HTERT RPE-1 (cell line): ENCODE measurements around the gene CHMP2A.
"Not testable (repeated sequence)": the region's sequence is repeated elsewhere in the genome, so short reads cannot be mapped to it uniquely, and the experiment has no call there.

Experiments used
- in situ Hi-C: fragments of 300-500 bp; cut with MboI; formaldehyde crosslinking; loops from 4 replicates; pipeline ENCODE4 v1.14.3; 2020; ENCODE audit warnings: low sequenced_read_pairs

The CHMP2A gene

GRCh38 chr19:58554494-58555368 lies at the start of gene CHMP2A:
TSS of gene CHMP2A (minus strand) at chr19:58555105. CDS start at chr19:58554212, 893 bp downstream.
- in situ Hi-C loops = no loop called here

DNA sequence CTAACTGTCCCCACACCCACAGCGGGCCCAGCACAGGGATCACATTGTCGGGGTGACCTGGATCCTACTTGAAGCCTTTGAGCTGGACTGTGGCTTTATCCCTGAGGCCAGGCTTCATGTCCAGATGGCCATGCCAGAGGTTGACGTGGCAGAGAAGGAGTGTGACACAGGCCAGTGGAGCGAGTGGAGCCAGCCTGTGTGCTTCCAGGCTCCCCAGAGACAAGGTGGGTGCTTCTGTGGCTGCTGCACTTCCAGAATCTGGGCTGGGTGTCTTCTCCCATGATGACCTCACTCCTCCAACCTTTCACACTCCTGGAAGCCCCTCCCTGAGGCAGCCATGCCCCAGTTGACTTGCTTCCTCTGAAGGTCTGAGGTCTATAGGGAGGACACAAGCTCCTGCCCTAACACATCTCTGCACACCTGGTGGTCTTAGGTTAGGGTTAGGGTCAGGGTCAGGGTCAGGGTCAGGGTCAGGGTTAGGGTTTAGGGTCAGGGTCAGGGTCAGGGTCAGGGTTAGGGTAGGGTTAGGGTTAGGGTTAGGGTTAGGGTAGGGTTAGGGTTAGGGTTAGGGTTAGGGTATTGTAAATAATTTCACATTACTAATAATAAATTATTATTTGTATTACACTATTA lies 31.3 kb upstream of the CHMP2A start:
- in situ Hi-C loops = no loop called here

GRCh38 chr19:58585442-58586132 lies 30.7 kb upstream of the CHMP2A start:
- in situ Hi-C loops = no loop called here

DNA sequence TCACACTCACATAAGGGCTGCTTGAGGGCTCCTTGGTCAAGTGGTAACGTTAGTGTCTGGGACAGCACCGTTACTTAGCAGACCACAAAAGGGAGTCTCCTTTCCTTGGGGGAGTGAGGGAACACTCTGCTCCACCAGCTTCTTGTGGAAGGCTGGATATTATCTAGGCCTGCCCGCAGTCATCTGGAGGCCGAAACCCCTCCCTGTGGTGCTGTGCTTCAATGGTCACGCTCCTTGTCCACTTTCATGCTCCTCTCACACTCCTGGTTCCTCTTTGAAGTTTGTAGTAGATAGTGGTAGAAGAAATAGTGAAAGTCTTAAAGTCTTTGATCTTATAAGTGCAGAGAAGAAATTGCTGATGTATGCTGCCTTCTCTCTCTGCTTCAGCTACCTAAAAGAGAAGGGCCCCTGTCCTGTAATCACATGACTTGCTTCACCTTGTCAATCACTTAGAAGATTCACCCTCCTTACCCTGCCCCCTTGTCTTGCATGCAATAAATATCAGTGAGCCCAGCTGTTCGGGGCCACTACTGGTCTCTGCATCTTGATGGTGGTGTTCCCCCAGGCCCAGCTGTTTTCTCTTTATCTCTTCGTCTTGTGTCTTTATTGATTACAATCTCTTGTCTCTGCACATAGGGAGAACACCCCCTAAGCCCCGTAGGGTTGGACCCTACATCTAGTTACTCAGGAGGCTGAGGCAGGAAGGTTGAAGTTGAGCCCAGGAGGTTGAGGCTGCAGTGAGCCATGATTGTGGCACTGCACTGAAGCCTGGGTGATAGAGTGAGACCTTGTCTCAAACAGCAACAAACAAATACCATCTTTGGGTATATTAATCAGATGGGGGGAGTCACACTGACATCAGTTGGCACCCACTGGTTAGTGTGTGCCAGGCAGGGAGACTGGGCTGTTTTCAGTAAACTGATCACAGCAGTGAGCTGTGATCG lies 29.9 kb upstream of the CHMP2A start:
- in situ Hi-C loops = no loop called here

DNA sequence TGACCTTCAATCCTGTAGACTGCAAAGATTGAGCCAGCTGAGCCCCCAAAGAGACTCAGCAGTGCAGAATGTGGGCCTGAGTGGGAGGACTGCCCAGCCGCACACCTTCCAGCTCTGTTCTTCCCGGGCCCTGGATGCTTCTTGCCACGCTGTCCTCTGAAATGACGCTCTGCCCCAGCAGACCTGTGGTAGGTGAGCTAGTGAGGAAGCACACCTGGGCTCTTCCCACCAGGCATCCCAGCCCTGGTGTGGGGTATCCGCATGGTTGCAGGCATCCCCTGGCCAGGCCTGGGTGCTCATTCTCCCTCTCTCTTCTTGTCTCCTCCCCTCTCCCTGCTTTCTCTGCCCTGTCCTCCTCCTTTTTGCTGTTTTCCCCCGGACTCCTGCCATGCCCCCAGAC lies 28.1 kb upstream of the CHMP2A start:
- in situ Hi-C loops = no loop called here

- in situ Hi-C loops = no loop called here
Measured at GRCh38 chr19:58581227-58582141, 26.6 kb upstream of the CHMP2A start.

DNA sequence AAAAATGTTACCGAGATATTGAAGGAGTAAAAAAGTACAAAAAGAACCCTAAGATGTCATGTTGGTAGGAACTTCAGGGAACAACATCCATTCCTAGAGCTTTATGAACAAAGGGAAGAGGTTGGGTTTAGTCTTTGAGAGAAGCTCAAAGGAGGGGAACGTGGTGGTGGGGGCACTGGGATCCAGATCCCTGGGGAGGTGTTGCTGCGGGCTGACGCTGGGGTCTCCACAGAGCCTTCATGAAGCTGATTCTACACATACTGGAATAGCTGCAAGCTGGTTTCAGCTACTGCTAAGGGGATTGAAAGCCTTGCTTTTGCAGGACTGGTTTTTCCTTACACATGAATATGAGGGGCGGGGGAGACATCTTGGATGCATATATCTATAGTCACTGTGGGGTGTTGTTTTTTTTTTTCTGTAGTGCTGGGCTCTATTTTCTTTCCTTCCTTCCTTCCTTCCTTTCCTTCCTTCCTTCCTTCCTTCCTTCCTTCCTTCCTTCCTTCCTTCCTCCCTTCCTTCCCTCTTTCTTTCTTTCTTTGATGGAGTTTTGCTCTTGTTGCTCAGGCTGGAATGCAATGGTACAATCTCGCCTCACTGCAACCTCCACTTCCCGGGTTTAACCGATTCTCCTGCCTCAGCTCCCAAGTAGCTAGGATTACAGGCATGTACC lies 24.7 kb upstream of the CHMP2A start:
- in situ Hi-C loops = no loop called here

DNA sequence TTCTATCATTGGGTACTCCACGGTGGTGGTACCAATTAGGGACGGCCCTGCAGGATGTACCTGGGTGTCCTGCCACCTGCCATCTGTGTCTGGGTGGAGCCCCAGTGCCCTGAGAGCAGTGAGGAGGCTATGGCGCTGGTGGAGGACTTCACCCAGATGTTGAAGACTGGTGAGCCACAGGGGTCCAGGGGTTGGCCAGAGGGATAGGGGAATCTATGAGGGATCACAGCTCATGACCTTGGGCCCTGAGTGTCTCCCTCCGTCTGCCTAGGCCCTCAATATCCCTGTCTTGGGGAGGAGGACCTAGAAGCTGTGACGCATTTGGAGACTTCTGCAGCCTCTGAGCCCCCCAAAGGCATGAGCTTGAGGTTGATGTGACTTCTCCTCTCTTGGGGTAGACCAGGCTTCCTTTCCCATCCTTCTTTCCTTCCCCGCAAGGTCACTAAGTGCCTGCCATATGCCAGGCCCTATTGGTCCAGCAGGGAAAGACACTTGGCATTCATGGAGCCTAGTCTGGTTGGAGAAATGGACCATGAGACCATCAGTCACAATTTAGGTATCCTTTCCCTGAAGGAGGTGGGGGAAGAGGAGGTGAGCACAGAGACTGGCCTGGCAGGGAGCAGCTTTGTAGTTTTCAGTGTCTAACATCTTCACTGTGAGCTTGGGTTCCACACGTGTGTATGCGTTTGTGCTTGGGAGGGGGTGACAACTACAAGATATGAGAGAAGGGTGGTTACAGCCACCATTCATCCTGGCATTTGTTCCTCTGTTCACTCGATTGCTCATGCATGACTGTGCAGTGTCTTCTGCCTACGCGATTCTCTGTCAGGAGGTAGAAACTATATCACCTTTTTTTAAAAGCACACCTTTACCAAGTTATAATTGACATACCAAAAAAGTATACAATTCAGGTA lies 23.4 kb upstream of the CHMP2A start:
- in situ Hi-C loops = no loop called here

- in situ Hi-C loops = not testable (repeated sequence)
Measured at GRCh38 chr19:58577581-58577980, 22.7 kb upstream of the CHMP2A start.

- in situ Hi-C loops = no loop called here
Measured at GRCh38 chr19:58575183-58576041, 20.5 kb upstream of the CHMP2A start.

GRCh38 chr19:58573658-58574164 lies 18.8 kb upstream of the CHMP2A start:
- in situ Hi-C loops = no loop called here

DNA sequence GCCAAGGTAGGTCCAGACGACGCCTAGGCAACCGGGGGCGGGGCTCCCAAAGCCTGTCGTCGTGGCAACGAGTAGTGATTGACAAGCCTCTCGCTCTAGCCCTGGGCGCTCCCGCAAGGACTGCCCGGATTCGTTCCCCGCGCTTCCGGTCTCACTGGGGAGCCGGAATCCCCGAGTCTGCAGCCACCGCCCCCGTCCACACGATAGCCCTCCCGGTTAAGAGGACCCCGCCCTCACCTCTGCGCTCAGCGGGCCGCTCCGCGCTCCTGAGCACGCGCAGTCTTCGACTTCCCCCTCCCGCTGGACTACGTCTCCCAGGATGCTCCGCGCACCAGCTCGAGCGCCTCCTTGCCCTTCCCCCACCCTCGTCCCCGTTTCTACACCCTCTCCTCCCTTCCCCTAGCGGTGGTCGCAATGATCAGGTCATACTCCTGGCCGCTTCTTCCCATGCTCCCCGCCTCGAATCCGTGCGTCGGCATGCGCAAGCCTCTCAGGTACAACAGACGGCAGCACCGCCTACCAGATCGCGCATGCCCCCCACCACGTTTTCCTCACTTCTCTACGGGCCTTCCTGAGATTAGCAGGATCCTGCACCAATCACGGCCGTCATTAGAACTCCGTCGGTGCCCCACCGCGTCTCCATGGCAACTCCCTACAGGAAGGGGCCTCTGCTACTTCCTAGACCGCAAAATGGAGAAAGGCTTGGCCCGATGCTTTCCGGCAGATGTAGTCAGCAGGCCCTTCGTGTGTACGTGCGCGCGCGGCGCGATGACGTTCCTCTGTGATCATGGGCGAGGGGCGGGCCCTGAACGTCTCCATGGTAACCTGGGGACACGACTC lies 18.1 kb upstream of the CHMP2A start, which contains the start of gene MZF1:
Gene MZF1, minus strand, starts transcription at position 518 of the 840 bp plus-strand sequence. CDS start 1,946 bp downstream, outside the sequence.
- in situ Hi-C loops = no loop called here

GRCh38 chr19:58572026-58572817 lies 17.3 kb upstream of the CHMP2A start:
- in situ Hi-C loops = no loop called here

GRCh38 chr19:58571575-58571947 lies 16.7 kb upstream of the CHMP2A start:
- in situ Hi-C loops = no loop called here
